Muscle layer of duodenum (tissue), 2 donors: ENCODE measurements around the gene IFI44L.

ENCODE experiments used
- H3K27ac ChIP-seq: one replicate; pipeline ENCODE4 v1.7.0; 2013; ENCODE audit warnings: mild to moderate bottlenecking, low read length
- H3K27me3 ChIP-seq: one replicate; pipeline ENCODE4 v1.7.0; 2013; ENCODE audit warnings: low read depth, mild to moderate bottlenecking, control low read depth, low read length
- H3K36me3 ChIP-seq, 2 donors: one replicate each; pipeline ENCODE4 v1.7.0; 2013; ENCODE audit warnings: low read length in 2 of 2, control low read depth in 1 of 2, mild to moderate bottlenecking in 1 of 2; ENCODE audit not compliant: insufficient read depth in 2 of 2, control insufficient read depth in 1 of 2
- H3K4me1 ChIP-seq, 2 donors: one replicate each; pipeline ENCODE4 v1.7.0; 2013; ENCODE audit warnings: low read length in 2 of 2, mild to moderate bottlenecking in 2 of 2, control low read depth in 1 of 2, moderate library complexity in 1 of 2; ENCODE audit not compliant: insufficient read depth in 2 of 2, control insufficient read depth in 1 of 2
- H3K4me3 ChIP-seq, 2 donors: one replicate each; pipeline ENCODE4 v1.7.0; 2013; ENCODE audit warnings: low read length in 2 of 2, low read depth in 1 of 2, mild to moderate bottlenecking in 1 of 2
- H3K9me3 ChIP-seq, 2 donors: one replicate each; pipeline ENCODE4 v1.7.0; 2013; ENCODE audit warnings: low read length in 2 of 2, control low read depth in 1 of 2, mild to moderate bottlenecking in 1 of 2; ENCODE audit not compliant: control insufficient read depth in 1 of 2
- donor health status: healthy.

The IFI44L gene

DNA sequence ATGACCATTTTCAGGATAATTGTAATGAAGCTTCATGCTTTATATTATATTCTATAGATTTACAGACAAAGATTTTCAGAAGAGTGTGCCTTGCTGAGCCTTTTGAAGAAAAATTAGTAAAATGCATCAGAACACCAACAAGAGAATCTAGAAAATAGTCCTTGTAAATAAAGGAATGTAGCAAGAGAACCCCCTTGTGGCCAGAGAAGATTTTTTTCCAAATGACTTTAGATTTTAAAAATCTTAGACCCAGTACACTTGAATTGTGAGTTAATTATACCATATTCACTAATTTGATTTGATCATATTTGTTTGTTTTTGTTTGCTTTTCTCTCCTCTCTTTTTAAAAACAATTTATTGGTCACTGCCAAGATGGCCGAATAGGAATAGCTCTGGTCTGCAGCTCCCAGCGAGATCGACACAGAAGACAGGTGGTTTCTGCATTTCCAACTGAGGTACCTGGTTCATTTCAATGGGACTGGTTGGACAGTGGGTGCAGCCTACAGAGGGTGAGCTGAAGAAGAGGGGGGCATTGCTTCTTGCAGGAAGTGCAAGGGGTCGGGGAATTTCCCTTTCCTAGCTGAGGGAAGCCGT is 12.8 kb upstream of the IFI44L start:
- no peaks in the 10 kb centered on the region for H3K27me3 ChIP-seq
- H3K36me3 ChIP-seq: no peaks in the 10 kb centered on the region
- peaks cover 0 to 3% of the 10 kb centered on the region in 2 donors for H3K4me1 ChIP-seq
- no peaks in the 10 kb centered on the region for H3K9me3 ChIP-seq
- H3K4me3 ChIP-seq: no peak overlapping the region
- no peak overlapping the region for H3K27ac ChIP-seq

DNA sequence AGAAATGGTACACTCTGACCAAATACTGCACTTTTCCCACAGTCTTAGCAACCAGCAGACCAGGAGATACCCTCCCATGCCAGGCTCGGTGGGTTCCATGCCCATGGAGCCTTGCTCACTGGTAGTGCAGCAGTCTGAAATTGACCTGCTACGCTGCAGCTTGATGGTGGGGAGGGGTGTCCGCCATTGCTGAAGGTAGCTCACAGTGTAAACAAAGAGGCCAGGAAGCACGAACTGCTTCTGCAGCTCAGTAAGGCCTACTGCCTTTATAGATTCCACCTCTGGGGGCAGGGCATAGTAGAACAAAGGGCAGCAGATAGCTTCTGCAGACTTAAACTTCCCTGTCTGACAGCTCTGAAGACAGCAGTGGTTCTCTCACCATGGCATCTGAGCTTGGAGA is 12.3 kb upstream of the IFI44L start:
- Histone ChIP-seq H3K9me3 (peaks cover 0 to 2% of the 10 kb centered on the region in 2 donors), H3K27me3 (no peaks in the 10 kb centered on the region), H3K36me3 (no peaks in the 10 kb centered on the region), H3K4me3 (no peak overlapping the region), H3K27ac (no peak overlapping the region), H3K4me1 (peaks cover 0 to 3% of the 10 kb centered on the region in 2 donors)

DNA sequence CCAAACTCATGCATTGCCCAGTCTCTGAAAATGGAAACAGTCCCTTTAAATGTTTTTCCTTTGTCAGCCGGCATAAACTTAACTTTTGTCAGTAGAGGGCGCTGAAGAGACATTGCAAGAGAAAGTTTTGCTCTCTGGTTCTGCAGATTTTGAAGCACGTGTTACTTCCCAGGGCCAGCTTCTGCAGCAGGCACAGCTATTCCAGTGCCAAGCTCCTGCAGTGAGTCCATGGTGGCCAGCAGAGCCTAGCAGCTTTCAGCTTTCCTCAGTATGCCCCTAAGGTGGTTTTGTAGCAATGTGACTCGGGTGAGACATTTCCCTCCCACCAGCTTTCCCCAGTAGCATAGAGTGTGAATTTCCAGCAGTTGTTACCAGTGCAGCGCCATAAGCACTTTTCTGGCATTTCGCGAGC is 2.6 kb upstream of the IFI44L start:
- H3K27ac ChIP-seq: no peak overlapping the region
- H3K9me3 ChIP-seq: peaks cover 0 to 2% of the 10 kb centered on the region in 2 donors
- no peaks in the 10 kb centered on the region for H3K27me3 ChIP-seq
- peaks cover 0 to 5% of the 10 kb centered on the region in 2 donors for H3K36me3 ChIP-seq
- no peak overlapping the region for H3K4me3 ChIP-seq
- H3K4me1 ChIP-seq: peaks cover 4% of the 10 kb centered on the region in 2 donors

DNA sequence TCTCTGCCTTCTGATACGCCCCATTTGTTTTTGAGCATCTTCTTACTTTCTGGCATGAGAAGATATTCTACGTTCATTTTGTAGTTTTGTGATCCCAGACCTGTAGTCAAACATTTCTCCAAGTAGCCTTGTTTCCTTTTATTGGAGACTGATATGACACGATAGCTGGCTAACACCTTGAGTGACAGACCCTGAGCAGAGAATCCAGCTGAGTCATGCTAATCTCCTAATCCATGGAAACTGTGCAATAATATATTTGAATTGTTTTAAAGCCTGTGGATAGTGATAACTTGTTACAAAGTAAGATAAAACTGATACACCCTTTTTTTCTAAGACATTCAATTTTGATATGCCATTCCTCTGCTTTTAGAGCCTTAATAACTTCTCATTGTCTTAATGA is 1.2 kb upstream of the IFI44L start:
- H3K9me3 ChIP-seq: no peaks in the 10 kb centered on the region
- H3K27ac ChIP-seq: no peak overlapping the region
- H3K36me3 ChIP-seq: peaks cover 0 to 5% of the 10 kb centered on the region in 2 donors
- peak overlapping the region in 1 of 2 donors; percentile 60 for H3K4me3 ChIP-seq
- no peaks in the 10 kb centered on the region for H3K27me3 ChIP-seq
- H3K4me1 ChIP-seq: peaks cover 4% of the 10 kb centered on the region in 2 donors

DNA sequence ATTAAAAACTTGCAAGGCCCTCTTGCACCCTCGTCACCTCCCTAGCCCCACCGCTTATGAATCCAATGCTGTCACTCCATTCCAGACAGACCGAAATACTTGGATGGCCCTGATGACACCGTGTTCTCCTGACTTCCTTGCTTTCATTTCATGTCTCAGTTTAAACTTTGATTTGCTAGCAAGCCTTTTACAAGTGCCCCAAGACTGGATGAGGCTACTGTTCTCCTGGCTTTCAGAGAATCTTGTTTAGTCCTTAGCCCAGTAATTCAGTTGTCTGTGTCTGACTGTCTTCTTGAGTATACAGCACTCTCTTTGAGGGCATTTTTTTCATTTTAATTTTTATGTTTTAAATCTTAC is 824 bp upstream of the IFI44L start:
- H3K9me3 ChIP-seq: no peaks in the 10 kb centered on the region
- no peaks in the 10 kb centered on the region for H3K27me3 ChIP-seq
- H3K4me1 ChIP-seq: peaks cover 4% of the 10 kb centered on the region in 2 donors
- peak overlapping the region; percentile 20 for H3K27ac ChIP-seq
- peaks cover 0 to 5% of the 10 kb centered on the region in 2 donors for H3K36me3 ChIP-seq
- peak overlapping the region; percentile 60 to 63 for H3K4me3 ChIP-seq

DNA sequence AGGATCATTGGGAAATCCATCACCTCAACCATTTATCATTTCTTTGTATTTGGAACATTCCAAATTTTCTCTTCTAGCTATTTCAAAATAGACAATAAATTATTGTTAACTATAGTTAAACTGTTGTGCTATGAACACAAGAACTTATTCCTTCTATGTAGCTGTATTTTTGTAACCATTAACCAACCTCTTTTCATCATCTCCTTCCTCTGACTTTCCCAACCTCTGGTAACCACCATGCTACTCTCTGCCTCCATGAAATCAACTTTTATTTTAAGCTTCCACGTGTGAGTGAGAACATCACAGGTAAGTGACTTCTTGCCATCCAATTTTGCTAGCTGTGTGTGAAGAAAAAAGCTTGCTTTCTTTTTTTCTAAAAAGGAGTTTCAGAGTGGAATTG is 418 bp downstream of the IFI44L start:
- Histone ChIP-seq H3K36me3 (peaks cover 0 to 5% of the 10 kb centered on the region in 2 donors), H3K4me1 (peaks cover 4% of the 10 kb centered on the region in 2 donors), H3K9me3 (no peaks in the 10 kb centered on the region), H3K27me3 (no peaks in the 10 kb centered on the region), H3K4me3 (peak overlapping the region; percentile 60 to 63), H3K27ac (peak overlapping the region; percentile 20)

DNA sequence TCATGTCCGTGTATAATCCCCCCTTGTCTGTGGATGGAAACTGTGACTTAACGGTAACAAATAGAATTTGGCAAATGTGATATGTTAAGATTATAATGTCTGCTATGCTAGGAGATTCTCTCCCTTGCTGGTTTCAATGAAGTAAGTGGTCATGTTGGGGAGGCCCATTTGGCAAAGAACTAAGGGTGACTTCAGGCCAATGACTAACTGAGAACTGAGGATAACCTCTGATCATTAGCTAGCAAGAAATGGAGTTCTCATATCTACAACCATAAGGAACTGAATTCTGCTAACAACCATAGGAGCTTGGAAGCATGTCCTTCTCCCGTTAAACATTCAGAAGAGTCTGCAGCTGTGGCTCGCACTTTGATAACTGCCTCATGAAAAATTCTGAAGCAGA is 2.3 kb downstream of the IFI44L start:
- H3K27ac ChIP-seq: no peak overlapping the region
- H3K36me3 ChIP-seq: peaks cover 0 to 5% of the 10 kb centered on the region in 2 donors
- H3K4me3 ChIP-seq: no peak overlapping the region
- no peaks in the 10 kb centered on the region for H3K9me3 ChIP-seq
- no peaks in the 10 kb centered on the region for H3K27me3 ChIP-seq
- H3K4me1 ChIP-seq: peaks cover 4% of the 10 kb centered on the region in 2 donors

DNA sequence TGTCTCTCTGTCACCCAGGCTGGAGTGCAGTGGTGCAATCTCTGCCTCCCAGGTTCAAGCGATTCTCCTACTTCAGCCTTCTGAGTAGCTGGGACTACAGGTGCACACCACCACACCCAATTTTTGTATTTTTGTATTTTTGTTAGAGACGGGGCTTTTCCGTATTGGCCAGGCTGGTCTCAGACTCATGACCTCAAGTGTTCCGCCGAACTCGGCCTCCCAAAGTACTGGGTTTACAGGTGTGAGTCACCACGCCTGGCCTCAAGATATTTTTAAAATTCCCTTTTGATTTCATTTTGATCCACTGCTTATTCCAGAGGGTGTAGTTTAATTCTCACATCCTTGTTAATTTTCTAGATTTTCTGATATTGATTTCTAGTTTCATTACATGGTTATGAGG is 3.8 kb downstream of the IFI44L start:
- H3K4me3 ChIP-seq: no peak overlapping the region
- no peaks in the 10 kb centered on the region for H3K27me3 ChIP-seq
- no peaks in the 10 kb centered on the region for H3K9me3 ChIP-seq
- no peak overlapping the region for H3K27ac ChIP-seq
- peaks cover 0 to 5% of the 10 kb centered on the region in 2 donors for H3K36me3 ChIP-seq
- peaks cover 0 to 4% of the 10 kb centered on the region in 2 donors for H3K4me1 ChIP-seq

DNA sequence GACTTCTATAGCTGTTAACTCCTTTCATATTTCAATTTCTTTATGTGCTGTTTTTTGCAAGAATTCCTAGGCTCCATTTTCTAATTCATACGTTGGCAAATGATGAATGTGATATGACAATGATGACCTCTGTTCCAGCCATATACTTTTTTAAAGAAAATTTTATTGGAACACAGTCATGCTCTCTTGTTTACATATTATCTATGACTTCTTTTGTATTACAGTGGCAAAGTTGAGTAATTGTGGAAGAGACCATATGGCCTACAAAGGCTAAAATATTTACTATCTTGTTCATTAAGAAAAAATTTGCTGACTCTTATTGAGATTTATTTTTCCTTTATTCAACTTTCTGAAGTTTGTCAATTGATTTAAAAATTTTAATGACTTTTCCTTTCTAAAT is 7.1 kb downstream of the IFI44L start:
- H3K36me3 ChIP-seq: no peaks in the 10 kb centered on the region
- H3K4me3 ChIP-seq: no peak overlapping the region
- H3K9me3 ChIP-seq: no peaks in the 10 kb centered on the region
- H3K4me1 ChIP-seq: no peaks in the 10 kb centered on the region
- H3K27me3 ChIP-seq: no peaks in the 10 kb centered on the region
- H3K27ac ChIP-seq: no peak overlapping the region

DNA sequence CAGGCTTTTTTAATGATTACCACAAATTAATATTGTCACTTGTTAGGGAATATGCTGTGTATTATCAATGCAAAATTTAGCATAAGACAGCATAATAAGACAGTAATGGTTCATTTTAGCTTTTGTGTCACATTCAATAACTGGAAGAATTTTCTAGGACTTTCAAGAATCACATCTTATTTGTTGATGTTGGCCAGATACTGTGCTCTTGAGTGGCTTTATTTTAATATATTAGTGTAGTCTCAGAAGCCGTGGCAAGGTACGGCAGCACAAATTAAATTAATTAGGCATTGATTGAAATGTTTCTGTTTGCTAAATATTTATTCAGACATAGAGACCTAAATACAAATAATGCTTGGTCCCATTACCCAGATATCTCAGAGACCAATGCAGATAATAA is 10.4 kb downstream of the IFI44L start:
- Histone ChIP-seq H3K36me3 (no peaks in the 10 kb centered on the region), H3K4me1 (no peaks in the 10 kb centered on the region), H3K4me3 (no peak overlapping the region), H3K27me3 (no peaks in the 10 kb centered on the region), H3K9me3 (no peaks in the 10 kb centered on the region), H3K27ac (no peak overlapping the region)

DNA sequence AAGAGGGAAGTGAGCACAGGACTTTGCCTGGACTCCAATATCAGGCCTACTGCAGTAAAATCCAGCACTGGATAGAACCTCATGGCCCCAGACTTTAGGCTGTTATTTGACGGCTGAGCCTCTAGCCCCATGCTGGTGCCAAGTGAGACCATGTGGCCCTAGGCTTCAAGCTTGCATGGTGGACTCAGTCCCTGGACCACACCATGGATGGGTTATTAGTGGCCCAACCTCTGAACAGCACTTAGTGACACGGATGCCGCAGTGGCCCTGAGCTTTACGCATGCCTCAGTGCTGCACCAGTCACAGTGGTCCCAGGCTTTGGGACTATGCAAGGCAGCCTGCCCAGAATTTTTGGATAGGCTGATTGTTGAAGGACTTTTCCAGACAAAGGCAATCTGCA is 13.0 kb downstream of the IFI44L start:
- Histone ChIP-seq H3K9me3 (no peaks in the 10 kb centered on the region), H3K27ac (no peak overlapping the region), H3K27me3 (no peaks in the 10 kb centered on the region), H3K4me1 (no peaks in the 10 kb centered on the region), H3K4me3 (no peak overlapping the region), H3K36me3 (no peaks in the 10 kb centered on the region)

DNA sequence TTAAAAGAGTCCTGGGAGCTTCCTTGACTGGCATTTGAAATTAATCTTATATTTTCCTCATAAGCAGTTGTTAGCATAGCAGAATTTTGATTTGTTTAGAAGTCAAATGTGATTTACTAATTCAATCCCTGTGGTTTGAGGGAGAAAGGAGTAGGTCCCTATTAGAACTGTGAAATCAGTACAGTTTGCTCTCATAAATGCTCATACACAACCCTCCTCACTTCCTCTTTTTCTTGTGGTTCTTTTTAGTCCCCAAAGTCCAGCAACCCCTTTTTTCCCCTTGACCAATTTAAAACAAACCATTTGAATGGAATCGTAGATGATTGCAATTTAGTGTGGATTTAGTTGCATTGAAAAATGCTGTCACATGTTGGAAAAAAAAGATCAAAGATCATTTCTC is 20.2 kb downstream of the IFI44L start:
- Histone ChIP-seq H3K9me3 (no peaks in the 10 kb centered on the region), H3K4me1 (no peaks in the 10 kb centered on the region), H3K27ac (no peak overlapping the region), H3K4me3 (no peak overlapping the region), H3K27me3 (no peaks in the 10 kb centered on the region), H3K36me3 (no peaks in the 10 kb centered on the region)
